Cardiac muscle cell (in vitro differentiated cells and primary cell): ENCODE measurements around the gene HTRA1. TPM values are rescaled to one million over a fixed set of nuclear protein-coding genes. Genes with fewer than 3 reads are reported as not detected.

Experiments
- DNase-seq, 2 donors: peaks; one replicate each; pipeline versions ENCODE4 v3.0.0 to v3.0.0-alpha.2; 2010 to 2017; ENCODE audit warnings: low read depth in 1 of 2, low spot score in 1 of 2
- H3K27ac ChIP-seq: fragments of 200-600 bp; sonication (generic); 2 replicates; pipeline ENCODE4 v1.5.1; 2016
- H3K27me3 ChIP-seq: fragments of 200-600 bp; sonication (generic); 2 replicates; pipeline ENCODE4 v1.6.0; 2016; ENCODE audit warnings: control low read depth
- H3K36me3 ChIP-seq: fragments of 200-600 bp; sonication (generic); 2 replicates; pipeline ENCODE4 v1.5.1; 2016; ENCODE audit warnings: control low read depth
- H3K4me1 ChIP-seq: fragments of 200-600 bp; sonication (generic); 2 replicates; pipeline ENCODE4 v1.8.1; 2017; ENCODE audit warnings: low read depth, mild to moderate bottlenecking, mixed run types
- H3K4me3 ChIP-seq: fragments of 200-600 bp; sonication (generic); 2 replicates; pipeline ENCODE4 v1.5.1; 2016; ENCODE audit warnings: mild to moderate bottlenecking
- H3K9me3 ChIP-seq: fragments of 200-600 bp; sonication (generic); 2 replicates; pipeline ENCODE4 v1.5.1; 2017; ENCODE audit warnings: low read depth, mild to moderate bottlenecking, control low read depth
- CTCF ChIP-seq: IDR thresholded peaks from 2 replicates; pipeline ENCODE4 v1.5.1; 2012; ENCODE audit warnings: low read depth, mild to moderate bottlenecking, low read length
- polyA plus RNA-seq: library from polyadenylated mRNA; unstranded; fragments of >200 nt; fragmentation: Nextera tagmentation; extraction: Ambion mirVana; gene quantifications from 2 replicates; pipeline ENCODE4 v1.2.1, GENCODE V29; 2016
- total RNA-seq: library from RNA; depleted of rRNA; stranded (reverse); fragments of >200 nt; gene quantifications from 2 replicates; pipeline ENCODE4 v1.2.3, GENCODE V29; 2016

HTRA1 gene
- total and polyA plus RNA-seq, 2 experiments from 2014 or later = 154 to 226 TPM

- H3K9me3 ChIP-seq = no peaks in the 10 kb centered on the region
- TF ChIP-seq CTCF = no peak
Measured at GRCh38 chr10:122500194-122500593, 38.8 kb downstream of the HTRA1 start.

GRCh38 chr10:122500726-122501125 is 39.4 kb downstream of the HTRA1 start:
- Histone ChIP-seq H3K9me3 (no peaks in the 10 kb centered on the region), H3K27me3 (no peaks in the 10 kb centered on the region), H3K4me1 (peaks cover 4% of the 10 kb centered on the region), H3K4me3 (no peak overlapping the region), H3K27ac (no peak overlapping the region), H3K36me3 (no peaks in the 10 kb centered on the region)
- no peak for DNase-seq
- no peak for TF ChIP-seq CTCF

More at GRCh38 chr10:122500194-122500593, 38.8 kb downstream of the HTRA1 start:
- Histone ChIP-seq H3K4me3 (no peak overlapping the region), H3K4me1 (peaks cover 4% of the 10 kb centered on the region), H3K27me3 (no peaks in the 10 kb centered on the region), H3K27ac (no peak overlapping the region), H3K36me3 (no peaks in the 10 kb centered on the region)
- DNase-seq = no peak

GRCh38 chr10:122503012-122503411 is 41.7 kb downstream of the HTRA1 start:
- no peaks in the 10 kb centered on the region for H3K9me3 ChIP-seq
- peaks cover 5% of the 10 kb centered on the region for H3K4me1 ChIP-seq
- H3K27me3 ChIP-seq = no peaks in the 10 kb centered on the region
- no peak overlapping the region for H3K4me3 ChIP-seq
- TF ChIP-seq CTCF = no peak
- no peaks in the 10 kb centered on the region for H3K36me3 ChIP-seq
- DNase-seq = no peak
- H3K27ac ChIP-seq = no peak overlapping the region

GRCh38 chr10:122503886-122504609 is 42.7 kb downstream of the HTRA1 start:
- peaks cover 11% of the 10 kb centered on the region for H3K4me1 ChIP-seq
- DNase-seq = no peak
- no peaks in the 10 kb centered on the region for H3K27me3 ChIP-seq

GRCh38 chr10:122504610-122504950 is 43.2 kb downstream of the HTRA1 start:
- TF ChIP-seq CTCF = no peak
- H3K27ac ChIP-seq = no peak overlapping the region
- no peaks in the 10 kb centered on the region for H3K36me3 ChIP-seq
- H3K27me3 ChIP-seq = no peaks in the 10 kb centered on the region
- no peak overlapping the region for H3K4me3 ChIP-seq
- peaks cover 12% of the 10 kb centered on the region for H3K4me1 ChIP-seq
- DNase-seq = peak in 1 of 2 donors; percentile 94
- H3K9me3 ChIP-seq = no peaks in the 10 kb centered on the region

More at GRCh38 chr10:122503886-122504609, 42.7 kb downstream of the HTRA1 start:
- Histone ChIP-seq H3K4me3 (no peak overlapping the region), H3K27ac (no peak overlapping the region), H3K36me3 (no peaks in the 10 kb centered on the region), H3K9me3 (no peaks in the 10 kb centered on the region)
- no peak for TF ChIP-seq CTCF
